ENCODE data around the gene ARID3B.
A peak's percentile ranks its signal among the peaks of the same experiment; 100 is the strongest.

Gene ARID3B

GRCh38 chr15:74603789-74604705 is 63.0 kb downstream of the ARID3B start:
- no peak for DNase-seq

- DNase-seq: no peak
Measured at GRCh38 chr15:74604983-74605794, 64.2 kb downstream of the ARID3B start.

GRCh38 chr15:74605795-74606150 is 64.8 kb downstream of the ARID3B start:
- DNase-seq: no peak

- DNase-seq: no peak
Measured at GRCh38 chr15:74608786-74609185, 67.8 kb downstream of the ARID3B start.

- DNase-seq: no peak
Measured at GRCh38 chr15:74609938-74610301, 68.9 kb downstream of the ARID3B start.

- no peak for DNase-seq
Measured at GRCh38 chr15:74610302-74610951, 69.4 kb downstream of the ARID3B start.

- DNase-seq: peak in 1 of 56 donors; percentile 8
Measured at GRCh38 chr15:74611341-74611740, 70.3 kb downstream of the ARID3B start.

- DNase-seq: no peak
Measured at GRCh38 chr15:74611834-74612233, 70.8 kb downstream of the ARID3B start.

- no peak for DNase-seq
Measured at GRCh38 chr15:74612677-74613076, 71.7 kb downstream of the ARID3B start.

GRCh38 chr15:74613089-74613952 is 72.3 kb downstream of the ARID3B start:
- no peak for DNase-seq

- peak in 6 of 56 donors; percentile 43 to 81 (median 55) for DNase-seq
Measured at GRCh38 chr15:74613953-74614743, 73.1 kb downstream of the ARID3B start.

GRCh38 chr15:74614744-74615507 is 73.9 kb downstream of the ARID3B start:
- DNase-seq: peak in 49 of 56 donors; percentile 8 to 86 (median 70)

GRCh38 chr15:74615508-74616365 is 74.7 kb downstream of the ARID3B start, which contains the start of gene CLK3:
TSS of gene CLK3 (plus strand) at chr15:74615836. CDS start at chr15:74619197, 3,361 bp downstream.
- DNase-seq: peak; percentile 58 to 98 (median 88)

GRCh38 chr15:74616366-74616939 is 75.4 kb downstream of the ARID3B start:
- peak in 27 of 56 donors; percentile 9 to 56 (median 33) for DNase-seq

GRCh38 chr15:74616996-74617395 is 76.0 kb downstream of the ARID3B start:
- DNase-seq: no peak

GRCh38 chr15:74618841-74619596 is 78.0 kb downstream of the ARID3B start:
- DNase-seq: no peak
